ENCODE data around the gene USP51.
"Not testable (repeated sequence)": the region's sequence is repeated elsewhere in the genome, so short reads cannot be mapped to it uniquely, and the experiment has no call there.

DNA sequence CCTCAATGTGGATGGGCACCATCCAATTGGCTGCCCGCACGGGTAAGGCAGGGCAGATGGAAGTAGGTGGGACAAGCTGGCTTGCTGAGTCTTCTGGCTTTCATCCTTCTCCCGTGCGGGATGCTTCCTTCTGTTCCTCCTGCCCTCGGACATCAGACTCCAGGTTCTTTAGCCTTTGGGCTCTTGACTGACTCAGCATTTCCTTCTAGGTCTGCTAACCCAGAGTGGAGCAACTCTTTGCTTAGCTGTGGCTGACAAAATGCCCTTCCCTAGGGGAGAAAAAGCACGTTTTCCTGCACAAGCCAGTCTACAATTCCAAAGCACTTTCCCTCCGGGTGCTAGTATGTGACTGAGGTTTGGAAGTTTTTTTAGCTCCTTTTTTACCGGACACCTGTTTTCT, 9.7 kb downstream of the USP51 start:
- TF ChIP-seq, protein P1, sequence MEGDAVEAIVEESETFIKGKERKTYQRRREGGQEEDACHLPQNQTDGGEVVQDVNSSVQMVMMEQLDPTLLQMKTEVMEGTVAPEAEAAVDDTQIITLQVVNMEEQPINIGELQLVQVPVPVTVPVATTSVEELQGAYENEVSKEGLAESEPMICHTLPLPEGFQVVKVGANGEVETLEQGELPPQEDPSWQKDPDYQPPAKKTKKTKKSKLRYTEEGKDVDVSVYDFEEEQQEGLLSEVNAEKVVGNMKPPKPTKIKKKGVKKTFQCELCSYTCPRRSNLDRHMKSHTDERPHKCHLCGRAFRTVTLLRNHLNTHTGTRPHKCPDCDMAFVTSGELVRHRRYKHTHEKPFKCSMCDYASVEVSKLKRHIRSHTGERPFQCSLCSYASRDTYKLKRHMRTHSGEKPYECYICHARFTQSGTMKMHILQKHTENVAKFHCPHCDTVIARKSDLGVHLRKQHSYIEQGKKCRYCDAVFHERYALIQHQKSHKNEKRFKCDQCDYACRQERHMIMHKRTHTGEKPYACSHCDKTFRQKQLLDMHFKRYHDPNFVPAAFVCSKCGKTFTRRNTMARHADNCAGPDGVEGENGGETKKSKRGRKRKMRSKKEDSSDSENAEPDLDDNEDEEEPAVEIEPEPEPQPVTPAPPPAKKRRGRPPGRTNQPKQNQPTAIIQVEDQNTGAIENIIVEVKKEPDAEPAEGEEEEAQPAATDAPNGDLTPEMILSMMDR (IDR thresholded peaks at IDR 0.05) = not testable (repeated sequence)
- not testable (repeated sequence) for TF ChIP-seq ZFX (IDR thresholded peaks at IDR 0.05; ENCODE audit: borderline replicate concordance)

Data from 22Rv1 (cell line).